GM10266 (cell line): ENCODE results near the gene SLPI.

Experiments used
- DNase-seq: peaks from one replicate; pipeline ENCODE4 v3.0.0; 2012; ENCODE audit errors: extremely low spot score
- CTCF ChIP-seq: IDR thresholded peaks from 2 replicates; pipeline ENCODE4 v1.5.1; 2012; ENCODE audit warnings: mild to moderate bottlenecking, low read depth; ENCODE audit not compliant: control insufficient read depth, insufficient read depth; ENCODE audit errors: missing control alignments

Gene SLPI

GRCh38 chr20:45289942-45290676, 35.7 kb upstream of the SLPI start:
- TF ChIP-seq CTCF: no peak
- no peak for DNase-seq

DNA sequence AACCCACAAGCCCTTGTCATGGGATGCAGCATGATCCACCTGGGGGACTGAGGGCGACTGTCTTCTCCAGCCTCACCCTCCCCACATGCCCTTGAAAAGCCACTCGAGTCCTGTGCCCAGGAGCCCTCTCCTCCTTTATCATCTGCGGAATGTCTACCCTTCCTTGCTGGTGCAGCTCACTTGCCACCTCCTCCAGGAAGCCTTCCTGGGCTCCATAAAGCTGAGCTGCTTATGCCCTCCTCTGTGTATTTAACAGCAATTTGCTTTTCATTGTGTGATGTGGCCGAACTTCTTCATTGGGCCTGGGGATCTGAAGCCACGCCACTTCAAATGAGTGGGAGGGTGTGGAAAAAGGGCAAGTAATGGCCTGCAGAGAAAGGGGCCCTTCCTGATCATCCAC, 34.5 kb upstream of the SLPI start:
- no peak for TF ChIP-seq CTCF
- no peak for DNase-seq

- no peak for DNase-seq
- TF ChIP-seq CTCF: no peak
Measured at GRCh38 chr20:45288376-45288775, 34.0 kb upstream of the SLPI start.

- no peak for TF ChIP-seq CTCF
- no peak for DNase-seq
Measured at GRCh38 chr20:45283551-45284057, 29.2 kb upstream of the SLPI start.

DNA sequence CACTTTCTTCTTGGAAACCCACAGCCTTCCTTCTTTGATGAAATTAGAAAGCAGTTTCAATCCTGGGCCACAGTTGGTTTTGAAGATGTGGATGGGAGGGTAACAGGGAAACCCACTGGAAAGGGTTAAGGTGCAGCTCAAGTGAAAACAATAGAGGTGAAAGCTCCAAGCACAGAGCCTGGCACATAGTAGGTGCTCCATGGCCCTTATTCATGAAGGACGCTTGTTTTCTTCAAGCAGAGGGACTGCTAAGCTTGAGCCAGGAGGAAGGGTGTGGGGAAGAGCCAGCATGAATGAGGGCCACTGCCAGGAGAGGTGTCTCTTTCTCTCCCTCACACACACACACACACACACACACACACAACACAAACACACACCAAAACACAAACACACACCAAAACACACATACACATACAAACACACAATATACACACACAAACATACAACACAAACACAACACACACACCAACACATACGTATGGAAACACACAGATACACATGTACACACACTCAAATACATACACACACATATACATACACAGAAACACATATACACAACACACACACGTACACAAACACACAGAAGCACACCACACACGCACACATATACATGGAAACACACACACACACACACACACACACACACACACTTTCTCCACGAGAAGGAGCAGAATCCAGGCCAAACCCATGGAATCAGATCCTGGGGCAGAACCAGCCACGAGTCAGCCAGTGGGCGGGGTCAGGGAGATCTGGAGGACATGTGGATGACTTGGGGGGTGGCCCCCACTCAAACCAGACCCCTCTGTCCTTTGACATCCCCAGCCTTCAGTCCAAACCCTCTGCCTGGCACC, 28.6 kb upstream of the SLPI start:
- no peak for TF ChIP-seq CTCF

DNA sequence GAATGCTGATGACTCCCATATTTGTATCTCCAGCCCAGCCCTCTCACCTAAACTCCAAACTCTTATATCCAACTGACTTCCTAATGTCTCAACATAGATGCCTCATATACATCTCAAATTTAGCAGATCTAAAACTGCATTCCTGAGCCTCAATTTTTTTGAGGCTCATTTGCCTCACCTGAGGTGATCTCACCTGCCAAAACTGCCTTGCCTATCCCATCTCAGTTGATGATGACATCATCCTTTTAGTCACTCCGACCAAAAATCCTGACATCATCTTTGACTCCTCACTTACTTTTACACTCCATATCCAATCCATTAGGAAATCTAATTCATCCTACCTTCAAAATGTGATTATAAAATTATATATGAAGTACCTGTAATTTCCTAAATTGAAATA, 25.6 kb upstream of the SLPI start:
- no peak for TF ChIP-seq CTCF
- no peak for DNase-seq

More for the DNA sequence above, 28.6 kb upstream of the SLPI start:
- DNase-seq: no peak

DNA sequence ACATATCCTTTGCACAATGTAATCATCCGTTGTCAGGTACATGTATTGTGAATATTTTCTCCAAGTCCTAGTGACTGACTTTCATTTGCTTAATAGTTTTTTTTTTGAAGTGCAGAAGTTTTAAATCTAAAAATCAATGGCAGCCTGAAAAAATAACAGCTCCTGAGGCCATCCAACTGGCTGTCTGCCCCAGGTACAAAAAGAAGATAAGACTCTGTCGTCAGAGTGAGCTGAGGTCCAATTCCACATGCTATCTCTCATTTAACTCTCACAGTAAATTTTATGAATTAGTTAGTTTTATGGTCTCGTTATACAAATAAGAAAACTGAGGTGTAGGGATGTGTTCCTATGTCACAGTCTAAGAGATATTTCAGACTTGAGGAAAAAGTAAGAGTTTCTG, 21.0 kb upstream of the SLPI start:
- TF ChIP-seq CTCF: no peak
- DNase-seq: no peak
